ENCODE results near the gene ZNF235.
"Not testable (repeated sequence)": the region's sequence is repeated elsewhere in the genome, so short reads cannot be mapped to it uniquely, and the experiment has no call there.

The ZNF235 gene

GRCh38 chr19:44258136-44258535 is 46.7 kb downstream of the ZNF235 start:
- no peaks in the 10 kb centered on the region for H3K27me3 ChIP-seq (replicated peaks; ENCODE audit: insufficient read depth, low read length)
- no peaks in the 10 kb centered on the region for H3K79me2 ChIP-seq (ENCODE audit: low read length)
- H4K20me1 ChIP-seq (ENCODE audit: insufficient read depth, low read length), result no peaks in the 10 kb centered on the region
- H3K4me2 ChIP-seq (ENCODE audit: low read depth, low read length), result no peak overlapping the region
- no peaks in the 10 kb centered on the region for H3K9me3 ChIP-seq (replicated peaks; ENCODE audit: insufficient read depth, low read length)
- no peaks in the 10 kb centered on the region for H3K36me3 ChIP-seq (replicated peaks; ENCODE audit: insufficient read depth, low read length)
- H3K9me2 ChIP-seq (replicated peaks; ENCODE audit: insufficient read depth, low read length), result no peaks in the 10 kb centered on the region
- TF ChIP-seq CTCF (IDR thresholded peaks at IDR 0.05; ENCODE audit: low read length) (no peak), EZH2 (optimal IDR thresholded peaks at IDR 0.05; ENCODE audit: low read depth, low read length) (no peak), EZH2phosphoT487 (IDR thresholded peaks at IDR 0.05; ENCODE audit: low read length) (no peak)
- H3K9ac ChIP-seq (ENCODE audit: low read length), result no peak overlapping the region
- H3K27ac ChIP-seq (ENCODE audit: low read length), result no peak overlapping the region
- no peak for DNase-seq
- no peaks in the 10 kb centered on the region for H3K4me1 ChIP-seq (ENCODE audit: low read length)
- no peak overlapping the region for H2AFZ ChIP-seq (ENCODE audit: low read length)
- no peaks in the 10 kb centered on the region for H3F3A ChIP-seq (ENCODE audit: insufficient read depth, low read length)
- H3K4me3 ChIP-seq (ENCODE audit: low read length), result no peak overlapping the region; the same call in 1 of the 2 replicates

- no peak overlapping the region for H3K4me2 ChIP-seq (ENCODE audit: low read depth, low read length)
- no peaks in the 10 kb centered on the region for H3K27me3 ChIP-seq (replicated peaks; ENCODE audit: insufficient read depth, low read length)
- H3K79me2 ChIP-seq (ENCODE audit: low read length), result no peaks in the 10 kb centered on the region
- H3K36me3 ChIP-seq (replicated peaks; ENCODE audit: insufficient read depth, low read length), result no peaks in the 10 kb centered on the region
- no peak overlapping the region for H3K9ac ChIP-seq (ENCODE audit: low read length)
- no peaks in the 10 kb centered on the region for H3F3A ChIP-seq (ENCODE audit: insufficient read depth, low read length)
- H3K27ac ChIP-seq (ENCODE audit: low read length), result no peak overlapping the region
- H3K9me2 ChIP-seq (replicated peaks; ENCODE audit: insufficient read depth, low read length), result no peaks in the 10 kb centered on the region
- H3K9me3 ChIP-seq (replicated peaks; ENCODE audit: insufficient read depth, low read length), result no peaks in the 10 kb centered on the region
- no peak for DNase-seq
- TF ChIP-seq EZH2phosphoT487 (IDR thresholded peaks at IDR 0.05; ENCODE audit: low read length), result no peak
- no peaks in the 10 kb centered on the region for H4K20me1 ChIP-seq (ENCODE audit: insufficient read depth, low read length)
- H2AFZ ChIP-seq (ENCODE audit: low read length), result no peak overlapping the region
- H3K4me3 ChIP-seq (ENCODE audit: low read length), result no peak overlapping the region
- no peaks in the 10 kb centered on the region for H3K4me1 ChIP-seq (ENCODE audit: low read length)
Observed at GRCh38 chr19:44255705-44256411, 49.0 kb downstream of the ZNF235 start.

GRCh38 chr19:44254496-44254895 is 50.3 kb downstream of the ZNF235 start:
- H3F3A ChIP-seq (ENCODE audit: insufficient read depth, low read length), result no peaks in the 10 kb centered on the region
- H4K20me1 ChIP-seq (ENCODE audit: insufficient read depth, low read length), result no peaks in the 10 kb centered on the region
- H3K4me2 ChIP-seq (ENCODE audit: low read depth, low read length), result no peak overlapping the region
- no peak for TF ChIP-seq CTCF (IDR thresholded peaks at IDR 0.05; ENCODE audit: low read length)
- no peak for TF ChIP-seq EZH2phosphoT487 (IDR thresholded peaks at IDR 0.05; ENCODE audit: low read length)
- no peak for TF ChIP-seq EZH2 (optimal IDR thresholded peaks at IDR 0.05; ENCODE audit: low read depth, low read length)
- no peaks in the 10 kb centered on the region for H3K79me2 ChIP-seq (ENCODE audit: low read length)
- no peaks in the 10 kb centered on the region for H3K9me2 ChIP-seq (replicated peaks; ENCODE audit: insufficient read depth, low read length)
- no peak overlapping the region for H3K9ac ChIP-seq (ENCODE audit: low read length)
- H3K4me3 ChIP-seq (ENCODE audit: low read length), result no peak overlapping the region
- H3K9me3 ChIP-seq (replicated peaks; ENCODE audit: insufficient read depth, low read length), result no peaks in the 10 kb centered on the region
- no peaks in the 10 kb centered on the region for H3K4me1 ChIP-seq (ENCODE audit: low read length)
- no peak overlapping the region for H2AFZ ChIP-seq (ENCODE audit: low read length)
- H3K36me3 ChIP-seq (replicated peaks; ENCODE audit: insufficient read depth, low read length), result no peaks in the 10 kb centered on the region; the same call in 1 of the 2 replicates
- no peak for DNase-seq
- no peaks in the 10 kb centered on the region for H3K27me3 ChIP-seq (replicated peaks; ENCODE audit: insufficient read depth, low read length)
- no peak overlapping the region for H3K27ac ChIP-seq (ENCODE audit: low read length)

GRCh38 chr19:44253392-44253791 is 51.4 kb downstream of the ZNF235 start:
- not testable (repeated sequence) for H3K27me3 ChIP-seq (replicated peaks; ENCODE audit: insufficient read depth, low read length); H2AFZ ChIP-seq (ENCODE audit: low read length); H4K20me1 ChIP-seq (ENCODE audit: insufficient read depth, low read length); H3K9me2 ChIP-seq (replicated peaks; ENCODE audit: insufficient read depth, low read length); H3K9me3 ChIP-seq (replicated peaks; ENCODE audit: insufficient read depth, low read length); H3F3A ChIP-seq (ENCODE audit: insufficient read depth, low read length); H3K79me2 ChIP-seq (ENCODE audit: low read length); H3K4me3 ChIP-seq (ENCODE audit: low read length); DNase-seq; H3K36me3 ChIP-seq (replicated peaks; ENCODE audit: insufficient read depth, low read length); H3K9ac ChIP-seq (ENCODE audit: low read length); H3K4me2 ChIP-seq (ENCODE audit: low read depth, low read length); H3K4me1 ChIP-seq (ENCODE audit: low read length); H3K27ac ChIP-seq (ENCODE audit: low read length)

GRCh38 chr19:44252332-44252731 is 52.5 kb downstream of the ZNF235 start:
- H3K4me3 ChIP-seq (ENCODE audit: low read length); H3K4me1 ChIP-seq (ENCODE audit: low read length); H3F3A ChIP-seq (ENCODE audit: insufficient read depth, low read length); H2AFZ ChIP-seq (ENCODE audit: low read length); DNase-seq; H3K36me3 ChIP-seq (replicated peaks; ENCODE audit: insufficient read depth, low read length); H3K79me2 ChIP-seq (ENCODE audit: low read length); H3K9ac ChIP-seq (ENCODE audit: low read length); H4K20me1 ChIP-seq (ENCODE audit: insufficient read depth, low read length); H3K4me2 ChIP-seq (ENCODE audit: low read depth, low read length); H3K27me3 ChIP-seq (replicated peaks; ENCODE audit: insufficient read depth, low read length); H3K9me2 ChIP-seq (replicated peaks; ENCODE audit: insufficient read depth, low read length); H3K9me3 ChIP-seq (replicated peaks; ENCODE audit: insufficient read depth, low read length); H3K27ac ChIP-seq (ENCODE audit: low read length): not testable (repeated sequence)
